Neutrophil (primary cell): ENCODE results near the gene BAZ2B.
"Not testable (repeated sequence)": the region's sequence is repeated elsewhere in the genome, so short reads cannot be mapped to it uniquely, and the experiment has no call there.

Experiments used
- H3K27ac ChIP-seq: fragments of 200-600 bp; sonication (generic); 2 replicates; pipeline ENCODE4 v1.5.1; 2016; ENCODE audit warnings: mild to moderate bottlenecking, moderate library complexity
- H3K27me3 ChIP-seq: fragments of 200-600 bp; sonication (generic); 2 replicates; pipeline ENCODE4 v1.6.0; 2016; ENCODE audit warnings: mild to moderate bottlenecking
- H3K36me3 ChIP-seq: fragments of 200-600 bp; sonication (generic); 2 replicates; pipeline ENCODE4 v1.5.1; 2017
- H3K4me1 ChIP-seq, 2 experiments: fragments of 200-600 bp in 1 of 2; sonication (generic) in 1 of 2; 1 replicate in 1 of 2; 2 replicates in 1 of 2; pipeline versions ENCODE4 v1.5.1 to v1.6.1; 2013 to 2016; ENCODE audit warnings: low read depth in 1 of 2, low read length in 1 of 2, mild to moderate bottlenecking in 1 of 2, moderate library complexity in 1 of 2; ENCODE audit not compliant: control insufficient read depth in 1 of 2, insufficient read depth in 1 of 2
- H3K4me3 ChIP-seq, 2 experiments: fragments of 200-600 bp in 1 of 2; sonication (generic) in 1 of 2; 1 replicate in 1 of 2; 2 replicates in 1 of 2; pipeline ENCODE4 v1.5.1; 2013 to 2016; ENCODE audit warnings: low read depth in 1 of 2, low read length in 1 of 2, mild to moderate bottlenecking in 1 of 2, moderate library complexity in 1 of 2
- H3K9me3 ChIP-seq: fragments of 200-600 bp; sonication (generic); 2 replicates; pipeline ENCODE4 v1.5.1; 2016
- TF ChIP-seq, protein P1 (sequence below): fragments of 200-600 bp; sonication (generic); IDR thresholded peaks from 2 replicates; pipeline ENCODE4 v1.5.1; 2016; ENCODE audit warnings: antibody characterized with exemption

The BAZ2B gene

DNA sequence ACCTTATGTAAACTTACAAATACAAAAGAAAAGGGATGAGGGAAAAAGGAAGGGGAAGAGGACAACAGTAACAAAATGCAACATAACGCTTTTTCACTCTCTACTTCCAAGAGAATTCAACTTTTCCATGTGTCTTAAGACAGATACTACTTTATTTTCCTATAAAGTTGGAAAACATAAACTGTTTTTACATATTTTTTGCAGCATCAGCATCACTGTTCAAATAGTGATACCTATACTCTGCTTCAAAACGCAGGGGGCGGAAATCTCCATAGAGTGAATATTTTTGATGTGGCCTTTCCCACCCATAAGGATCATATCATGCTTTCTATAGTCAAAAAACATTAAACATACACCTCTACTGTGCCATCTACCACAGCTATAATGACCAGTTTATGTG lies 77.5 kb downstream of the BAZ2B start:
- TF ChIP-seq, protein P1, sequence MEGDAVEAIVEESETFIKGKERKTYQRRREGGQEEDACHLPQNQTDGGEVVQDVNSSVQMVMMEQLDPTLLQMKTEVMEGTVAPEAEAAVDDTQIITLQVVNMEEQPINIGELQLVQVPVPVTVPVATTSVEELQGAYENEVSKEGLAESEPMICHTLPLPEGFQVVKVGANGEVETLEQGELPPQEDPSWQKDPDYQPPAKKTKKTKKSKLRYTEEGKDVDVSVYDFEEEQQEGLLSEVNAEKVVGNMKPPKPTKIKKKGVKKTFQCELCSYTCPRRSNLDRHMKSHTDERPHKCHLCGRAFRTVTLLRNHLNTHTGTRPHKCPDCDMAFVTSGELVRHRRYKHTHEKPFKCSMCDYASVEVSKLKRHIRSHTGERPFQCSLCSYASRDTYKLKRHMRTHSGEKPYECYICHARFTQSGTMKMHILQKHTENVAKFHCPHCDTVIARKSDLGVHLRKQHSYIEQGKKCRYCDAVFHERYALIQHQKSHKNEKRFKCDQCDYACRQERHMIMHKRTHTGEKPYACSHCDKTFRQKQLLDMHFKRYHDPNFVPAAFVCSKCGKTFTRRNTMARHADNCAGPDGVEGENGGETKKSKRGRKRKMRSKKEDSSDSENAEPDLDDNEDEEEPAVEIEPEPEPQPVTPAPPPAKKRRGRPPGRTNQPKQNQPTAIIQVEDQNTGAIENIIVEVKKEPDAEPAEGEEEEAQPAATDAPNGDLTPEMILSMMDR: no peak
- no peak overlapping the region for H3K4me3 ChIP-seq
- H3K36me3 ChIP-seq: peaks cover 5% of the 10 kb centered on the region
- peak overlapping the region; percentile 61 for H3K27ac ChIP-seq
- no peaks in the 10 kb centered on the region for H3K9me3 ChIP-seq
- H3K4me1 ChIP-seq: peaks cover 19 to 29% of the 10 kb centered on the region in 2 experiments
- H3K27me3 ChIP-seq: no peaks in the 10 kb centered on the region

DNA sequence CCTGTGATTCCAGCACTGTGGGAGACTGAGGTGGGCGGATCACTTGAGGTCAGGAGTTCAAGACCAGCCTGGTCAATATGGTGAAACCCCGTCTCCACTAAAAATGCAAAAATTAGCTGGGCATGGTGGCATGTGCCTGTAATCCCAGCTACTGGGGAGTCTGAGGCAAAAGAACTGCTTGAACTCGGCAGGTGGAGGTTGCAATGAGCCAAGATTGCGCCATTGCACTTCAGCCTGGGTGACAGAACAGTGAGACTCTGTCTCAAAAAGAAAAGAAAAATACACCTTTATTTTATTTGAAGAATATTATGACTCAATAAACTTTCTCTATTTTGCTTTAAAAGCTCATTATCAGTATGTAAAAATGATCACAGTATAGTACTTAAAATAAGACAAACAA lies 81.1 kb downstream of the BAZ2B start:
- Histone ChIP-seq H3K27ac (peak overlapping the region; percentile 49), H3K4me1 (peaks cover 19 to 28% of the 10 kb centered on the region in 2 experiments)
- H3K27me3 ChIP-seq, H3K9me3 ChIP-seq, H3K36me3 ChIP-seq, H3K4me3 ChIP-seq: not testable (repeated sequence)

DNA sequence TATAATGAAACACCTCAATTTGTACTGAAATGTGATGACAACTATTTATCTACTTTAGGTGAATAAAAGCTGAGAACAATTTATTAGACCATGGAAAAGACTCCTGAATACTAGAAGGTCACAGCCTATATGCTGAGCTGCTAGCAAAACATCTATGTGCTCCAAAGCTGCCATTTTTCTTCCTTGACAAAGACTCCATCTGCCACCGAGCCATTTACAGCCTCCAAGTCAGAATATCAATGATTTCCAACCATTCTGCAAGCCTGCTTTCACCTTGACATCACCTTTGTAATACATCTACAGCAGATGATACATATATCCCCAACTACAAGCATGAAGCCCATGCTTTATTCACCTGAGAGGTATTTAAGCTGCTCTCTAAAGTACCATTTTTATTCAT lies 84.9 kb downstream of the BAZ2B start:
- Histone ChIP-seq H3K9me3 (no peaks in the 10 kb centered on the region), H3K4me3 (no peak overlapping the region), H3K27me3 (no peaks in the 10 kb centered on the region), H3K27ac (peak overlapping the region; percentile 35), H3K4me1 (peaks cover 7 to 19% of the 10 kb centered on the region in 2 experiments), H3K36me3 (peaks cover 13% of the 10 kb centered on the region)
- TF ChIP-seq, protein P1: no peak

DNA sequence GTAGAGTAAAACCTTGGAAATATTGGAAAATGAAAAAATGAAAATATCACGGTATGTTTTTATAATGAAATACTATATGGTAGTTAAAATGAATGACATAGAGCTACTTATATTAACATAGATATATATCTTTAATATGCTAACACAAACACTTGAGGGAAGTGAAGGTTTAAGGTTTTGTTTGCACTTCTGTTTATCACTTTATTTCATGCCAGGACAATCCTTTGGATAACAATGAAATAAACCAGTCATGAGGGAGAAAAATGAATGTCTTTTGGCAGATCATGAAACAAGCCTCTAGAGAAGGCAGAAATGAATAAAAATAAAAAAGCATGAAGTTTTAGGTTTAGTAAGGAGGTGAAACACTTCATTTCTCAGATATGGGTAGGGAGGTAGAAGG lies 89.9 kb downstream of the BAZ2B start:
- no peaks in the 10 kb centered on the region for H3K27me3 ChIP-seq
- H3K9me3 ChIP-seq: no peaks in the 10 kb centered on the region
- H3K4me3 ChIP-seq: no peak overlapping the region
- H3K36me3 ChIP-seq: peaks cover 8% of the 10 kb centered on the region
- H3K27ac ChIP-seq: peak overlapping the region; percentile 46
- TF ChIP-seq, protein P1: no peak
- H3K4me1 ChIP-seq: peaks cover under 1 to 6% of the 10 kb centered on the region in 2 experiments

DNA sequence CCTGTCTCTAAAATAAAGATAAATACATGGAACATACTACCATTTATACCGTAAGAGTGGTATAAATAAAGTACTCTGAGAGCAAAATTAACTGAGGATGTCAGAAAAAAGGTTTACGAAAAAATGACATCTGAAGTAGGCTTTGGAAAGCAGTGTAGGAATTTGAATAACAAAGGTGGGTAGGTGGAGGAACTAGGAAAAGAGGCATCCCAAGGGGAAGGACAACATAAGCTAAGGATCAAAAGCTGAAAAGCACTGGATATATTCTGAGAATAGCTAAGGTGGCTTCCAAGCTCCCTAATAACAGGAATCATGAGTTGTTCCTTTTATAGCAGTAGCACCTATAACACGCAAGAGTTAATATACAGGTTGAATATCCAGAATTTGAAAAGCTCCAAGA lies 91.3 kb downstream of the BAZ2B start:
- Histone ChIP-seq H3K36me3 (peaks cover 8% of the 10 kb centered on the region), H3K27me3 (no peaks in the 10 kb centered on the region), H3K4me3 (no peak overlapping the region), H3K27ac (no peak overlapping the region), H3K4me1 (peaks cover 6 to 18% of the 10 kb centered on the region in 2 experiments), H3K9me3 (no peaks in the 10 kb centered on the region)
- TF ChIP-seq, protein P1: no peak

DNA sequence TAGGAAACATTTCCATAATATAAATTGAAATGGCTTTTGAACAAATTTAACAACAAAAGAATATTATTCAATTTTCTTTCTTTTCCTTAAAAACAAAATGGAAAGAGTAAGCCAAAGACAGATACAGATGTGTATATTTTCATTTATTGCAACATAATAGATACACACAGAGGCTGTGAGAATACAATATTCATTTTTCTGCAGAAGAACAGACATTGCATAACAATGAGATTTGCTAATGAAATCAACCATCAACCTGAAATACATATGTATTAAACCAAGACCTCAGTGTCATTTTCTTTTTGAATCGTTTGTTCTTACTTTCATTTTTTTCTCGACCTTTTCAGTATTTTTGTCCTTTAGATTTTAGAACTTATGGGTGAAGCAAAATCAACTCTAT lies 95.1 kb downstream of the BAZ2B start:
- TF ChIP-seq, protein P1: no peak
- Histone ChIP-seq H3K4me1 (peaks cover 39 to 45% of the 10 kb centered on the region in 2 experiments), H3K4me3 (no peak overlapping the region), H3K36me3 (no peaks in the 10 kb centered on the region), H3K27ac (no peak overlapping the region), H3K9me3 (no peaks in the 10 kb centered on the region), H3K27me3 (no peaks in the 10 kb centered on the region)
